DMS53 (cell line): Measurements from ENCODE around the gene RAB7A.
"Not testable (repeated sequence)": the region's sequence is repeated elsewhere in the genome, so short reads cannot be mapped to it uniquely, and the experiment has no call there.

Experiments
- DNase-seq: peaks from one replicate; lab custom pipeline; 2025; lab: John Stamatoyannopoulos, UW

RAB7A gene

GRCh38 chr3:128753715-128754114 lies 27.7 kb downstream of the RAB7A start:
- DNase-seq = no peak

GRCh38 chr3:128760042-128760441 lies 34.1 kb downstream of the RAB7A start:
- no peak for DNase-seq

- no peak for DNase-seq
Observed at GRCh38 chr3:128760881-128761280, 34.9 kb downstream of the RAB7A start.

- no peak for DNase-seq
Observed at GRCh38 chr3:128761392-128761791, 35.4 kb downstream of the RAB7A start.

GRCh38 chr3:128763967-128764366 lies 38.0 kb downstream of the RAB7A start:
- DNase-seq = no peak

- DNase-seq = no peak
Observed at GRCh38 chr3:128764863-128765262, 38.9 kb downstream of the RAB7A start.

- no peak for DNase-seq
Observed at GRCh38 chr3:128767094-128767750, 41.2 kb downstream of the RAB7A start.

GRCh38 chr3:128768471-128768870 lies 42.5 kb downstream of the RAB7A start:
- no peak for DNase-seq

GRCh38 chr3:128770387-128770786 lies 44.4 kb downstream of the RAB7A start:
- DNase-seq = no peak

- DNase-seq = not testable (repeated sequence)
Observed at GRCh38 chr3:128773189-128773588, 47.2 kb downstream of the RAB7A start.

GRCh38 chr3:128773592-128773991 lies 47.6 kb downstream of the RAB7A start:
- DNase-seq = not testable (repeated sequence)

GRCh38 chr3:128775241-128775640 lies 49.3 kb downstream of the RAB7A start:
- no peak for DNase-seq

- DNase-seq = no peak
Observed at GRCh38 chr3:128775906-128776542, 50.0 kb downstream of the RAB7A start.

GRCh38 chr3:128780101-128780837 lies 54.3 kb downstream of the RAB7A start:
- peak; percentile 49 for DNase-seq

- no peak for DNase-seq
Observed at GRCh38 chr3:128781164-128781563, 55.2 kb downstream of the RAB7A start.

- DNase-seq = no peak
Observed at GRCh38 chr3:128782282-128783146, 56.5 kb downstream of the RAB7A start.

GRCh38 chr3:128783774-128784173 lies 57.8 kb downstream of the RAB7A start:
- no peak for DNase-seq

- DNase-seq = peak; percentile 8
Observed at GRCh38 chr3:128784232-128784631, 58.2 kb downstream of the RAB7A start.

- DNase-seq = no peak
Observed at GRCh38 chr3:128784843-128785242, 58.9 kb downstream of the RAB7A start.

GRCh38 chr3:128786434-128787020 lies 60.5 kb downstream of the RAB7A start:
- DNase-seq = no peak
